Common myeloid progenitor, CD34-positive (primary cell): ENCODE results near the gene HELZ.
"Not testable (repeated sequence)": the region's sequence is repeated elsewhere in the genome, so short reads cannot be mapped to it uniquely, and the experiment has no call there.

Experiments used
- CTCF ChIA-PET: fragments of 350-600 bp; sonication (Branson Sonifier 250); formaldehyde crosslinking; loops from one replicate; lab custom pipeline; 2021; ENCODE audit warnings: antibody characterized with exemption; lab: Charles Lee
- POLR2A ChIA-PET: fragments of 350-600 bp; sonication (Branson Sonifier 250); formaldehyde crosslinking; loops from one replicate; lab custom pipeline; 2021; ENCODE audit warnings: antibody characterized with exemption; lab: Charles Lee
- DNase-seq, 3 donors: peaks; one replicate each; pipeline versions ENCODE4 v3.0.0 to v3.0.0-alpha.2; 2013
- H3K27ac ChIP-seq, 2 experiments: 1 replicate in 1 of 2; 2 replicates in 1 of 2; pipeline ENCODE4 v1.7.0; 2013; ENCODE audit warnings: inconsistent platforms in 2 of 2, low read length in 2 of 2, mild to moderate bottlenecking in 2 of 2, low read depth in 1 of 2, moderate library complexity in 1 of 2; ENCODE audit not compliant: severe bottlenecking in 2 of 2, insufficient read depth in 1 of 2, poor library complexity in 1 of 2
- H3K27me3 ChIP-seq, 5 experiments: replicated peaks in 2 of 5; 1 replicate in 3 of 5; 2 replicates in 2 of 5; pipeline versions ENCODE4 v1.6.1 to v1.7.0; 2013; ENCODE audit warnings: low read length in 4 of 5, mild to moderate bottlenecking in 2 of 5, moderate library complexity in 2 of 5, inconsistent platforms in 1 of 5; ENCODE audit not compliant: insufficient read depth in 5 of 5, control insufficient read depth in 4 of 5
- H3K36me3 ChIP-seq, 4 experiments: 1 replicate in 2 of 4; 2 replicates in 2 of 4; pipeline versions ENCODE4 v1.6.1 to v1.7.0; 2013; ENCODE audit warnings: low read length in 3 of 4, control low read depth in 1 of 4, mild to moderate bottlenecking in 1 of 4; ENCODE audit not compliant: control insufficient read depth in 4 of 4, insufficient read depth in 4 of 4
- H3K4me1 ChIP-seq, 4 experiments: 1 replicate in 3 of 4; 2 replicates in 1 of 4; pipeline versions ENCODE4 v1.6.1 to v1.7.1; 2013; ENCODE audit warnings: low read length in 3 of 4, mild to moderate bottlenecking in 3 of 4, control low read depth in 1 of 4, inconsistent platforms in 1 of 4, moderate library complexity in 1 of 4; ENCODE audit not compliant: control insufficient read depth in 4 of 4, insufficient read depth in 4 of 4; ENCODE audit errors: control extremely low read depth in 1 of 4
- H3K4me3 ChIP-seq, 7 experiments: 1 replicate in 4 of 7; 2 replicates in 3 of 7; pipeline versions ENCODE4 v1.5.1 to v1.7.0; 2013; ENCODE audit warnings: mild to moderate bottlenecking in 7 of 7, low read length in 6 of 7, moderate library complexity in 6 of 7, inconsistent platforms in 2 of 7, low read depth in 2 of 7, control low read depth in 1 of 7; ENCODE audit not compliant: insufficient read depth in 4 of 7, control insufficient read depth in 1 of 7; ENCODE audit errors: extremely low read depth in 1 of 7
- H3K9me3 ChIP-seq, 5 experiments: 1 replicate in 4 of 5; 2 replicates in 1 of 5; pipeline versions ENCODE4 v1.6.1 to v1.7.1; 2013; ENCODE audit warnings: low read length in 4 of 5, mild to moderate bottlenecking in 2 of 5, inconsistent platforms in 1 of 5, low read depth in 1 of 5, moderate library complexity in 1 of 5; ENCODE audit not compliant: control insufficient read depth in 4 of 5, insufficient read depth in 2 of 5; ENCODE audit errors: control extremely low read depth in 1 of 5
- WGBS: methylation state at CpG from one replicate; pipeline ENCODE4 v1.1.5; 2013; ENCODE audit not compliant: insufficient coverage; 5-methylcytosine and 5-hydroxymethylcytosine counted together

HELZ gene

GRCh38 chr17:67041941-67042899 is 202.8 kb downstream of the HELZ start:
- 92% methylated on average over 7 of the region's 11 CpGs for WGBS
- CTCF ChIA-PET: no interaction called here
- POLR2A ChIA-PET: no interaction called here

GRCh38 chr17:67041531-67041930 is 203.5 kb downstream of the HELZ start:
- WGBS: 98% methylated on average over 6 of the region's 7 CpGs
- no peak for DNase-seq
- Histone ChIP-seq H3K27me3 (peaks cover 0 to 7% (median 0%) of the 10 kb centered on the region in 5 experiments), H3K27ac (no peak overlapping the region), H3K4me1 (no peaks in the 10 kb centered on the region), H3K4me3 (no peak overlapping the region), H3K9me3 (no peaks in the 10 kb centered on the region), H3K36me3 (no peaks in the 10 kb centered on the region)
- POLR2A ChIA-PET: no interaction called here
- CTCF ChIA-PET: no interaction called here

More at GRCh38 chr17:67041941-67042899, 202.8 kb downstream of the HELZ start:
- no peaks in the 10 kb centered on the region for H3K36me3 ChIP-seq
- H3K4me1 ChIP-seq: no peaks in the 10 kb centered on the region
- H3K27me3 ChIP-seq: peaks cover 0 to 7% (median 0%) of the 10 kb centered on the region in 5 experiments
- peak in 2 of 3 donors; percentile 7 to 13 for DNase-seq
- peaks cover 0 to 1% (median 0%) of the 10 kb centered on the region in 5 experiments for H3K9me3 ChIP-seq
- no peak overlapping the region for H3K27ac ChIP-seq
- H3K4me3 ChIP-seq: no peak overlapping the region

GRCh38 chr17:67041119-67041518 is 203.9 kb downstream of the HELZ start:
- POLR2A ChIA-PET, H3K4me3 ChIP-seq, H3K4me1 ChIP-seq, H3K9me3 ChIP-seq, DNase-seq, H3K27ac ChIP-seq, H3K27me3 ChIP-seq, H3K36me3 ChIP-seq, CTCF ChIA-PET: not testable (repeated sequence)
- 98% methylated on average over 5 of the region's 5 CpGs for WGBS

GRCh38 chr17:67040652-67041051 is 204.3 kb downstream of the HELZ start:
- H3K4me1 ChIP-seq: no peaks in the 10 kb centered on the region
- 100% methylated on average over 6 of the region's 6 CpGs for WGBS
- no peak overlapping the region for H3K27ac ChIP-seq
- DNase-seq: no peak
- H3K36me3 ChIP-seq: no peaks in the 10 kb centered on the region
- no peak overlapping the region for H3K4me3 ChIP-seq
- ChIA-PET POLR2A (interaction anchor here (0.6 kb wide), 1 partner anchor 87 kb away, joined by 3 read pairs; no protein-coding TSS in a partner anchor), CTCF (no interaction called here)
- H3K27me3 ChIP-seq: peaks cover 0 to 7% (median 0%) of the 10 kb centered on the region in 5 experiments
- no peaks in the 10 kb centered on the region for H3K9me3 ChIP-seq

- WGBS: 100% methylated on average over 4 of the region's 5 CpGs
- Histone ChIP-seq H3K9me3 (no peaks in the 10 kb centered on the region), H3K4me1 (no peaks in the 10 kb centered on the region), H3K36me3 (no peaks in the 10 kb centered on the region), H3K4me3 (no peak overlapping the region), H3K27ac (no peak overlapping the region), H3K27me3 (peaks cover 0 to 4% (median 0%) of the 10 kb centered on the region in 5 experiments)
- DNase-seq: no peak
- CTCF ChIA-PET: no interaction called here
- POLR2A ChIA-PET: no interaction called here
Observed at GRCh38 chr17:67038861-67039365, 206.1 kb downstream of the HELZ start.

GRCh38 chr17:67035131-67036083 is 209.6 kb downstream of the HELZ start:
- no peaks in the 10 kb centered on the region for H3K9me3 ChIP-seq
- H3K36me3 ChIP-seq: no peaks in the 10 kb centered on the region
- no peak for DNase-seq
- H3K4me1 ChIP-seq: no peaks in the 10 kb centered on the region
- H3K4me3 ChIP-seq: no peak overlapping the region
- no peaks in the 10 kb centered on the region for H3K27me3 ChIP-seq
- CTCF ChIA-PET: no interaction called here
- POLR2A ChIA-PET: no interaction called here
- 87% methylated on average over 9 of the region's 11 CpGs for WGBS
- H3K27ac ChIP-seq: no peak overlapping the region
